C4-2B (cell line): Measurements from ENCODE around the gene SEMA5B.

Experiments used
- ZFX ChIP-seq: fragments of 450-650 bp; IDR thresholded peaks from 2 replicates; pipeline ENCODE4 v1.6.1; 2017
- TF ChIP-seq, protein P1 (sequence below): fragments of 450-650 bp; conservative IDR thresholded peaks from 2 replicates; pipeline ENCODE4 v1.5.1; 2017; ENCODE audit warnings: mild to moderate bottlenecking

DNA sequence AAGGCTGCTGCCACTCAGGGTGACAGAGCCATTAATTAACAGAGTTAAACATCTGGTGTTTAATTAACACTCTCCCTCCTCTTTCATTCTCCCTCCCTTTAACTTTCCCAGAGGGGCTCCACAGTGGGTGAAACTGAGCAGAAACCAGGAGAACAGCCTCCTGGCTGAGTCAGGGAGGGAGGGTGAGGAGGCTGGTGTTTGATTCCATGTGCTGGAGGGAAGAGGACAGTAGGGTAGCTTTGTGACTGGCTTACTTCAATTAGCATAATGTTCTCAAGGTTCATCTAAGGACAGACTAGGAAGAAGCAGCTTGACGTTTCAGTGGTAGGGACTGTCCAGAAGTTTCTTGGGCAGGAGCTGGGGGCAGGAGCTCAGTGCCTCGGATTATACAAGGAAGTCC lies 62.8 kb downstream of the SEMA5B start:
- TF ChIP-seq, protein P1, sequence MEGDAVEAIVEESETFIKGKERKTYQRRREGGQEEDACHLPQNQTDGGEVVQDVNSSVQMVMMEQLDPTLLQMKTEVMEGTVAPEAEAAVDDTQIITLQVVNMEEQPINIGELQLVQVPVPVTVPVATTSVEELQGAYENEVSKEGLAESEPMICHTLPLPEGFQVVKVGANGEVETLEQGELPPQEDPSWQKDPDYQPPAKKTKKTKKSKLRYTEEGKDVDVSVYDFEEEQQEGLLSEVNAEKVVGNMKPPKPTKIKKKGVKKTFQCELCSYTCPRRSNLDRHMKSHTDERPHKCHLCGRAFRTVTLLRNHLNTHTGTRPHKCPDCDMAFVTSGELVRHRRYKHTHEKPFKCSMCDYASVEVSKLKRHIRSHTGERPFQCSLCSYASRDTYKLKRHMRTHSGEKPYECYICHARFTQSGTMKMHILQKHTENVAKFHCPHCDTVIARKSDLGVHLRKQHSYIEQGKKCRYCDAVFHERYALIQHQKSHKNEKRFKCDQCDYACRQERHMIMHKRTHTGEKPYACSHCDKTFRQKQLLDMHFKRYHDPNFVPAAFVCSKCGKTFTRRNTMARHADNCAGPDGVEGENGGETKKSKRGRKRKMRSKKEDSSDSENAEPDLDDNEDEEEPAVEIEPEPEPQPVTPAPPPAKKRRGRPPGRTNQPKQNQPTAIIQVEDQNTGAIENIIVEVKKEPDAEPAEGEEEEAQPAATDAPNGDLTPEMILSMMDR: no peak
- TF ChIP-seq ZFX: no peak
